AG09309 (cell line): ENCODE data around the gene DYNC1H1.

Experiments
- DNase-seq: peaks from one replicate; pipeline ENCODE4 v3.0.0-alpha.2; 2010; ENCODE audit warnings: low read depth
- H3K4me3 ChIP-seq: 2 replicates; pipeline ENCODE4 v1.5.1; 2011; ENCODE audit warnings: mild to moderate bottlenecking, low read depth, low read length, moderate library complexity; ENCODE audit not compliant: control insufficient read depth
- TF ChIP-seq, protein P1 (sequence below): IDR thresholded peaks from 2 replicates; pipeline ENCODE4 v1.5.1; 2011; ENCODE audit warnings: mild to moderate bottlenecking, low read depth, low read length, inconsistent platforms; ENCODE audit not compliant: insufficient read depth, control insufficient read depth; ENCODE audit errors: missing control alignments

Gene DYNC1H1

DNA sequence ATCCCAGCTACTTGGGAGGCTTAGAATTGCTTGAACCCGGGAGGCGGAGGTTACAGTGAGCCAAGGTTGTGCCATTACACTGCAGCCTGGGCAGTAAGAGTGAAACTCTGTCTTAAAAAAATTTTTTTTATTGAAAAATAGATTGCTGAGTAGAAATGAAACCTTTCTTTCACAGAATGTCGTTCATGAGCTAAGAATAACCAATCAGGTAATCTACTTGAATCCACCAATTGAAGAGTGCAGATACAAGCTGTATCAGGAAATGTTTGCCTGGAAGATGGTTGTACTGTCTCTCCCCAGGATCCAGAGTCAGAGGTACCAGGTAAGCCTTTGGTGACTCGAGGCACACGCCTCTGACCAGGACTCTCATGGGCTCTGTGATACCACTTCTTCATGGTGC is 27.0 kb downstream of the DYNC1H1 start:
- no peak for DNase-seq
- H3K4me3 ChIP-seq = no peak overlapping the region
- TF ChIP-seq, protein P1, sequence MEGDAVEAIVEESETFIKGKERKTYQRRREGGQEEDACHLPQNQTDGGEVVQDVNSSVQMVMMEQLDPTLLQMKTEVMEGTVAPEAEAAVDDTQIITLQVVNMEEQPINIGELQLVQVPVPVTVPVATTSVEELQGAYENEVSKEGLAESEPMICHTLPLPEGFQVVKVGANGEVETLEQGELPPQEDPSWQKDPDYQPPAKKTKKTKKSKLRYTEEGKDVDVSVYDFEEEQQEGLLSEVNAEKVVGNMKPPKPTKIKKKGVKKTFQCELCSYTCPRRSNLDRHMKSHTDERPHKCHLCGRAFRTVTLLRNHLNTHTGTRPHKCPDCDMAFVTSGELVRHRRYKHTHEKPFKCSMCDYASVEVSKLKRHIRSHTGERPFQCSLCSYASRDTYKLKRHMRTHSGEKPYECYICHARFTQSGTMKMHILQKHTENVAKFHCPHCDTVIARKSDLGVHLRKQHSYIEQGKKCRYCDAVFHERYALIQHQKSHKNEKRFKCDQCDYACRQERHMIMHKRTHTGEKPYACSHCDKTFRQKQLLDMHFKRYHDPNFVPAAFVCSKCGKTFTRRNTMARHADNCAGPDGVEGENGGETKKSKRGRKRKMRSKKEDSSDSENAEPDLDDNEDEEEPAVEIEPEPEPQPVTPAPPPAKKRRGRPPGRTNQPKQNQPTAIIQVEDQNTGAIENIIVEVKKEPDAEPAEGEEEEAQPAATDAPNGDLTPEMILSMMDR = no peak

- H3K4me3 ChIP-seq = no peak overlapping the region
- no peak for DNase-seq
Observed at GRCh38 chr14:101992708-101993107, 28.3 kb downstream of the DYNC1H1 start.

DNA sequence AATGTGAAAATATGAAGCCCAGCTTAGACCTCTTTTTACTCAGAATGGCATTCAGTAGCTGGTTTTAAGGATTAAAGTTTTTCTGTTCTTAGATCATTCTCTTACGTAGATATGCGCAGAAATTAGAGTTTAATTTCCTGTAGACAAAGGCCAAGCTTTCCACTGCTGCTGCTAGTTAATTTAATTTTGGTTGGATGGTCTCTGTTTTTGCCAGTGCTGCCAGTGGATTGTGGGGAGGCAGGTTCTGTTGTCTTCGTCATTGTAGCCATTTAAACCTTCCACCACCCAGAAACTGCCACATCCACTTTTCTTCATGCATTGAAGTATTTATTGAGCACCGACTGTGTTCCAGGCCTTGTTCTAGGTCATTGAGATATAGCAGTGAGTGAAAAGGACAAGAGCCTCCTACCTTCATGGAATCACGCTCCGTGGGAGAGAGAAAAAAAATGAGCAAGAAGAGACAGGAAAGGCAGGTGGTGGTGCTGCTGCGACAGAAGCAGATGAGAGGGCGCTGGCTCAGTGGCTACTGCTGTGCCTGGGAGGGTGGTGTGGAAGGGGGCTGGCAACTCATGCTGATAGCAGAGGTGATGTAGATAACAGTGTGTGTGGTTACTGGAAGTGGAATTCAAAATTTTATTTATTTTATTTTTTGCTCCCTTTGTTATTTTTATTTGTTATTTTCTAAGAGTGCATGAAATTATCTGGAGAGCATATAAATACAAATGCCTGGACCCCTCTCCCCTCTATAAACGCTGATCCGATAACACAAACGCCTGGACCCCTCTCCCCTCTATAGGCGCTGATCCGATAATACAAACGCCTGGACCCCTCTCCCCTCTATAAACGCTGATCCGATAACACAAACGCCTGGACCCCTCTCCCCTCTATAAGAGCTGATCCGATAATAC is 33.3 kb downstream of the DYNC1H1 start:
- DNase-seq = no peak
- TF ChIP-seq, protein P1 = no peak
- no peak overlapping the region for H3K4me3 ChIP-seq

More at GRCh38 chr14:101992708-101993107, 28.3 kb downstream of the DYNC1H1 start:
- TF ChIP-seq, protein P1 = no peak

DNA sequence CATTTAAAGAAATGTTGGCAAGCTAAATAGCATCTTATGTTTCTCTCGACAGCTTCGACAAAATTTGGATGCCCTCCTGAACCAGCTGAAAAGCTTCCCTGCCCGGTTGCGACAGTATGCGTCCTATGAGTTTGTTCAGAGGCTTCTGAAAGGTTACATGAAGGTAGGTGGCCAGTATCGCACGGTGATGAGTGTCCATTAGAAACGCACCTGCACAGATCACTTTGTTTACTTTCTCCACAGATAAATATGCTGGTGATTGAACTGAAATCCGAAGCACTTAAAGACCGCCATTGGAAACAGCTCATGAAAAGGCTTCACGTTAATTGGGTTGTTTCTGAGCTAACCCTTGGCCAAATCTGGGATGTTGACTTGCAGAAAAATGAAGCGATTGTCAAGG is 36.5 kb downstream of the DYNC1H1 start:
- H3K4me3 ChIP-seq = no peak overlapping the region
- TF ChIP-seq, protein P1 = no peak
- no peak for DNase-seq

GRCh38 chr14:102005336-102005735 is 41.0 kb downstream of the DYNC1H1 start:
- H3K4me3 ChIP-seq = no peak overlapping the region
- TF ChIP-seq, protein P1 = no peak
- no peak for DNase-seq

GRCh38 chr14:102007916-102008418 is 43.6 kb downstream of the DYNC1H1 start:
- no peak overlapping the region for H3K4me3 ChIP-seq
- TF ChIP-seq, protein P1 = no peak
- no peak for DNase-seq
